BE2C (cell line): ENCODE results near the gene USP37.
"Not testable (repeated sequence)": the region's sequence is repeated elsewhere in the genome, so short reads cannot be mapped to it uniquely, and the experiment has no call there.

ENCODE experiments used
- DNase-seq: peaks from one replicate; pipeline ENCODE4 v3.0.0-alpha.2; 2020
- H3K27me3 ChIP-seq: fragments of 250-450 bp; sonication (Bioruptor Pico); 2 replicates; pipeline ENCODE4 v1.5.1; 2020; ENCODE audit warnings: mild to moderate bottlenecking
- H3K36me3 ChIP-seq: fragments of 250-450 bp; sonication (Bioruptor Pico); 2 replicates; pipeline ENCODE4 v1.5.1; 2020; ENCODE audit warnings: mild to moderate bottlenecking
- H3K4me1 ChIP-seq: fragments of 250-450 bp; sonication (Bioruptor Pico); 2 replicates; pipeline ENCODE4 v1.5.1; 2020
- H3K4me3 ChIP-seq: 2 replicates; pipeline ENCODE4 v1.5.1; 2011; ENCODE audit warnings: low read depth, low read length
- H3K9me3 ChIP-seq: fragments of 250-450 bp; sonication (Bioruptor Pico); 2 replicates; pipeline ENCODE4 v1.5.1; 2020
- TF ChIP-seq, protein P1 (sequence below): IDR thresholded peaks from 2 replicates; pipeline ENCODE4 v1.5.1; 2012; ENCODE audit warnings: mild to moderate bottlenecking, low read depth, low read length

Gene USP37

DNA sequence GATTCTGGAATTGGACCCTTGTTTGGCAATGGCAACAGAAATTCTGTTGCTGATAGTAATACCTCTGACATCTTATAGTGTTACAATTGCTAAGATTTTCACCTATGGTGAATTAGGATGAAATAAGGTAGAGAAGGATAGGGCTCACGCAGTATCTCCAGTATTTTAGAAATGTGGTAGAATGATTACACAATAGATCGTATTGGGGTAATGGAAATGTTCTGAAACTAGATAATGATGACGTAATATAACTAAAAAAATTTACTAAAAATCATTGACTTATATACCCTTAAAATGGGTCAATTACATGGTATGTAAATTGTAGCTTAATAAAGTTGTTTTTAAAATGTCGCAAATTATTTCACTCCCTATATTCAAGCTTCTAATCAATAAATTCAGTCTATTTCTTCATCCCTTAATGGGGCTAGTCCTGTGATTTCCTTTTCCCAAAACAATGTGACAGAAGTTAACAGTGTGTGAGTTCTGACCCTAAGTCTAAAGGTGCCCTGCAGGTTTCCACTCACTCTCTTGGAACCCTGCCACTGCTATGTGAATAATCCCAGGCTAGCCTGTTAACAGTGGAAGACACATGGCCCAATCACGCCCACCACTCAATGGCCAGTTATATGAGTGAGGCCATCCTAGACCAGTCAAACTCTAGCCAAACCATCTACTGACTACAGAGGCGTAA, 31.2 kb downstream of the USP37 start:
- H3K36me3 ChIP-seq, result peaks cover 49% of the 10 kb centered on the region
- H3K9me3 ChIP-seq, result no peaks in the 10 kb centered on the region
- no peak overlapping the region for H3K4me3 ChIP-seq
- H3K4me1 ChIP-seq, result no peaks in the 10 kb centered on the region
- TF ChIP-seq, protein P1, sequence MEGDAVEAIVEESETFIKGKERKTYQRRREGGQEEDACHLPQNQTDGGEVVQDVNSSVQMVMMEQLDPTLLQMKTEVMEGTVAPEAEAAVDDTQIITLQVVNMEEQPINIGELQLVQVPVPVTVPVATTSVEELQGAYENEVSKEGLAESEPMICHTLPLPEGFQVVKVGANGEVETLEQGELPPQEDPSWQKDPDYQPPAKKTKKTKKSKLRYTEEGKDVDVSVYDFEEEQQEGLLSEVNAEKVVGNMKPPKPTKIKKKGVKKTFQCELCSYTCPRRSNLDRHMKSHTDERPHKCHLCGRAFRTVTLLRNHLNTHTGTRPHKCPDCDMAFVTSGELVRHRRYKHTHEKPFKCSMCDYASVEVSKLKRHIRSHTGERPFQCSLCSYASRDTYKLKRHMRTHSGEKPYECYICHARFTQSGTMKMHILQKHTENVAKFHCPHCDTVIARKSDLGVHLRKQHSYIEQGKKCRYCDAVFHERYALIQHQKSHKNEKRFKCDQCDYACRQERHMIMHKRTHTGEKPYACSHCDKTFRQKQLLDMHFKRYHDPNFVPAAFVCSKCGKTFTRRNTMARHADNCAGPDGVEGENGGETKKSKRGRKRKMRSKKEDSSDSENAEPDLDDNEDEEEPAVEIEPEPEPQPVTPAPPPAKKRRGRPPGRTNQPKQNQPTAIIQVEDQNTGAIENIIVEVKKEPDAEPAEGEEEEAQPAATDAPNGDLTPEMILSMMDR, result no peak
- no peaks in the 10 kb centered on the region for H3K27me3 ChIP-seq
- no peak for DNase-seq

DNA sequence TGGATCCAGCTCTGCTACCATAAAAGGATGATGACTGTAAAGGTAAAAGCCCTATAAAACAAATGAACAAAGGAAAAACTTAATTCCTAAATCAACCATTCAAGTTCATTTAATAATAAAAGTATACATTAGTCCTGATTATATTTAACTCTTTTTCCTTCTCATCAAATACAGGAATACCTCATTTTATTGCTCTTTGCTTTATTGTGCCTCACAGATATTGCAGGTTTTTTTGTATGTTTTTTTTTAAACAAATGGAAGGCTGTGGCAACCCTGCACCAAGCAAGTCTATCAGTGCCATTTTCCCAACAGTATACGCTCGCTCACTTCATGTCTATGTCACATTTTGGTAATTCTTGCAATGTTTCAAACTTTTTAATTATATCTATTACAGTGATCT, 38.2 kb downstream of the USP37 start:
- no peak for DNase-seq
- H3K36me3 ChIP-seq, result peaks cover 56% of the 10 kb centered on the region

DNA sequence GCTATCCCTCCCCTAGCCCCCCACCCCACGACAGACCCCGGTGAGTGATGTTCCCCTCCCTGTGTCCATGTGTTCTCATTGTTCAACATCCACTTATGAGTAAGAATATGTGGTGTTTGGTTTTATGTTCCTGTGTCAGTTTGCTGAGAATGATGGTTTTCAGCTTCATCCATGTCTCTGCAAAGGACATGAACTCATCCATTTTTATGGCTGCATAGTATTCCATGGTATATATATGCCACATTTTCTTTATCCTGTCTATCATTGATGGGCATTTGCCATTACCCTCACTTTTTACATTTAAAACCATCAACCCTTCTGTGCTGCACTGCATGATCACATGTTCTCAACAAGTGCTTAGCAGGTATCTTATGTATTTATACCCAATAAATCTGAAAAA, 39.7 kb downstream of the USP37 start:
- peaks cover 58% of the 10 kb centered on the region for H3K36me3 ChIP-seq
- not testable (repeated sequence) for H3K4me1 ChIP-seq, DNase-seq, H3K9me3 ChIP-seq, H3K27me3 ChIP-seq, H3K4me3 ChIP-seq

More for the DNA sequence above, 38.2 kb downstream of the USP37 start:
- TF ChIP-seq, protein P1, result no peak
- H3K4me3 ChIP-seq, result no peak overlapping the region
- no peaks in the 10 kb centered on the region for H3K27me3 ChIP-seq
- 0 out of 2 replicates have a peak, but pooled peaks cover 3% of the 10 kb centered on the region for H3K9me3 ChIP-seq
- no peaks in the 10 kb centered on the region for H3K4me1 ChIP-seq

DNA sequence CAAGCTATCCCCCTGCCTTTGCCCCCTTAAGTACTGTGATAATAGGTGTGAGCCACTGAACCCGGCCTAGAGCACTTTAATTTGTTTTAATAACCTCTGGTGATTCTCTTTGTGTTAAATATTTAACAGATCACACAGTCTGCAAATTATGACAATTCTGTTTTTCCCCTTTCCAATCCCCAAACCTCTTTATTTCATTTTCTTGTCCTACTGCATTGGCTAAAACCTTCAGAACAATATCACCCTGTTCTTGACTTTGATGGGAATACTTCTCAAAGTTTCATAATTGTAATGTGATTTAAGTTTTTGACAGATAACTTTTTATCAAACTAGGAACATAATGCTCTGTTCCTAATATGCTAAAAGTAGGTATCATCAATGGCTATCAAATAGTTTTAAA, 44.5 kb downstream of the USP37 start:
- Histone ChIP-seq H3K36me3 (peaks cover 36% of the 10 kb centered on the region), H3K9me3 (0 out of 2 replicates have a peak, but pooled peaks cover 3% of the 10 kb centered on the region), H3K4me3 (no peak overlapping the region), H3K4me1 (no peaks in the 10 kb centered on the region), H3K27me3 (no peaks in the 10 kb centered on the region)
- TF ChIP-seq, protein P1, result no peak
- DNase-seq, result no peak

DNA sequence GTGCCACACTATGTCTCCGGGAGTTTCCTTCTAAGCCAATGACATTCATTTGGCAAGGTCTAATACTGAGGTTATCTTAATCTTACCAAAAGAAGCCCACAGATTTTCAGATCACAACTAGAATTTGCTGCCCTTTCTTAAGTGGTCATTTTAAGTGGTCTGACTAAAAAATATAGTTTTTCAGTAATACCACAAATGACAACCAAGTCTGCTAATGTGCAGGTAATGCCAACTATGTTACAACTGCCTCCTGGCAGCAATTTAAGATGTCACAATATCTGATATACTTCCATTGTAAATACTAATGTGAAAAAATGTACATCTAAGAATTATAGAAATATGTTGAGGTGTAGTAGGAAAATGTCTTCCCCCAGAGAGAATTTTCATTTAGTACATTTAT, 49.3 kb downstream of the USP37 start:
- no peak for DNase-seq
- Histone ChIP-seq H3K4me3 (no peak overlapping the region), H3K4me1 (no peaks in the 10 kb centered on the region), H3K9me3 (no peaks in the 10 kb centered on the region), H3K36me3 (peaks cover 8% of the 10 kb centered on the region), H3K27me3 (no peaks in the 10 kb centered on the region)
- TF ChIP-seq, protein P1, result no peak

DNA sequence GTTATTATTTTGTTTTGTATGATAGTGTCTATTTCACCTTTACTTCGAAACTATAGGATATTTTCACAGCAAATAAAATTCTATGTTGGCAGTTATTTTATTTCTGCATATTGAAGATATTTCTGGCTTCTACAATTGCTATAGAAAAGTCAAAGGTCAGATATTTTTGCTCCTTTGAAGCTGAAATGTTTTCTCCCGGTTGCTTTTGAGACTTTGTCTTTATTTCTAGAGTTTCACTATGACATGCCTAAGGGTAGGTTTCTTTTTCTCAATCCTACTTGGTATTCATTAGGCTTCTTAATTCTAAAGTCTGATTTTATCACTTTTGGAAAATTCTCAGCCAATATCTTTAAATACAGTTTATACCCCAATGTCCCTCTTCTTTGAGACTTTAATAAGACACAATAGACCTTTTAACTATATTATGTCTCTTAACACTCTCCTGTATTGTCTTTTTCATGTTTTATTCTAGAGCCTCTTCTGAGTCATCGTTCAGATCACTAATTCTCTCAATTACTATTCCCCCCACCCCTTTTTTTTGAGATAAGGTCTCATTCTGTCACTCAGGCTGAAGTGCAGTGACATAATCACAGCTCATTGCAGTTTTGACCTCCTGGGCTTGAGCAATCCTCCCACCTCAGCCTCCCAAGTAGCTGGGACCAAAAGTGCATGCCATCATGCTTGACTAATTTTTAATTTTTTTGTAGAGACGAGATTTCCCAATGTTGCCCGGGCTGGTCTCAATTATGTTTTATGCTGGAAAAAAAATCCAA, 50.5 kb downstream of the USP37 start:
- no peak for DNase-seq
- Histone ChIP-seq H3K27me3 (no peaks in the 10 kb centered on the region), H3K36me3 (peaks cover 8% of the 10 kb centered on the region), H3K9me3 (no peaks in the 10 kb centered on the region), H3K4me1 (no peaks in the 10 kb centered on the region), H3K4me3 (no peak overlapping the region)
- TF ChIP-seq, protein P1, result no peak
